Suprapubic skin (tissue), 4 donors: ENCODE data around the gene NFYB. TPM values are rescaled to one million over a fixed set of nuclear protein-coding genes. Genes with fewer than 3 reads are reported as not detected.
A peak's percentile ranks its signal among the peaks of the same experiment; 100 is the strongest.

ENCODE experiments used
- DNase-seq, 2 donors: peaks; one replicate each; pipeline ENCODE4 v3.0.0-alpha.2; 2019; ENCODE audit warnings: low spot score in 2 of 2
- H3K27ac ChIP-seq: fragments of 200-600 bp; sonication (generic); one replicate; pipeline ENCODE4 v1.5.1; 2019
- H3K27me3 ChIP-seq: fragments of 200-600 bp; sonication (generic); one replicate; pipeline ENCODE4 v1.5.1; 2019
- H3K36me3 ChIP-seq: fragments of 200-600 bp; sonication (generic); one replicate; pipeline ENCODE4 v1.5.1; 2019
- H3K4me1 ChIP-seq: fragments of 200-600 bp; sonication (generic); one replicate; pipeline ENCODE4 v1.5.1; 2019
- H3K4me3 ChIP-seq: fragments of 200-600 bp; sonication (generic); one replicate; pipeline ENCODE4 v1.5.1; 2019; ENCODE audit warnings: mild to moderate bottlenecking
- H3K9me3 ChIP-seq: fragments of 200-600 bp; sonication (generic); one replicate; pipeline ENCODE4 v1.5.1; 2019
- EP300 ChIP-seq: sonication (generic); formaldehyde crosslinking; IDR thresholded peaks from one replicate; pipeline ENCODE4 v1.6.1; 2017; ENCODE audit warnings: antibody characterized with exemption
- POLR2A ChIP-seq, 2 donors: fragments of 450-650 bp; IDR thresholded peaks; one replicate each; pipeline ENCODE4 v1.6.1; 2017; ENCODE audit warnings: antibody characterized with exemption in 2 of 2, mild to moderate bottlenecking in 2 of 2, moderate library complexity in 2 of 2
- POLR2AphosphoS5 ChIP-seq, 3 donors: sonication (generic); formaldehyde crosslinking; IDR thresholded peaks; one replicate each; pipeline ENCODE4 v1.6.1; 2017; ENCODE audit warnings: antibody characterized with exemption in 3 of 3
- WGBS: methylation state at CpG from one replicate; pipeline ENCODE4 v1.1.5; 2018; 5-methylcytosine and 5-hydroxymethylcytosine counted together
- total RNA-seq, 4 donors: library from RNA; depleted of rRNA; stranded (reverse); fragments of >200 nt; gene quantifications; one replicate each; pipeline ENCODE4 v1.1.0, GENCODE V29; 2016
- TF ChIP-seq, protein P1 (sequence below), 2 donors: fragments of 200-600 bp in 1 of 2; fragments of 450-650 bp in 1 of 2; sonication (generic) in 1 of 2; IDR thresholded peaks; one replicate each; pipeline ENCODE4 v1.5.1; 2016 to 2019; ENCODE audit warnings: antibody characterized with exemption in 2 of 2, mild to moderate bottlenecking in 1 of 2, moderate library complexity in 1 of 2

Gene NFYB
- total RNA-seq, 4 donors from 2014 or later = 13.7 to 27.4 (median 20.8) TPM

DNA sequence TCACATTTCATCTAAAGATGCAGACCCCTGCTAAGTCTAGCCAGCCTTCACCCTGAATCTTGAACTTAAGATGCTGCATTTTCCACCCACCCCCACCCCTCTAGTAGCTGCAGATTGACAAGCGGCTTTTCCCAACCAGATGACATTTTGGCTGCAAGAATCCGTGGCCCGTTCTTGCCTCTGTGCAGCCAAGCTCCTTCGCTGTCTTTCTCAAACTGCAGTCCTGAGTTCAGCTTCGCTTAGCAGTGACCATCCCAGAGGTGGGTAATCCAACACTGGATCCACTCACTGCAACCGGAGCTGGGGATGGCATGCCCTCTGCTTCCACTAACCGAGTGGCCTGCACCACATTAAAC, 765 bp upstream of the NFYB start:
- peaks cover 3% of the 10 kb centered on the region for H3K36me3 ChIP-seq
- 60% methylated on average over 7 of the region's 7 CpGs for WGBS
- no peak for TF ChIP-seq POLR2A (IDR thresholded peaks at IDR 0.05)
- TF ChIP-seq POLR2AphosphoS5 (IDR thresholded peaks at IDR 0.05) = no peak
- no peak for TF ChIP-seq EP300
- TF ChIP-seq, protein P1, sequence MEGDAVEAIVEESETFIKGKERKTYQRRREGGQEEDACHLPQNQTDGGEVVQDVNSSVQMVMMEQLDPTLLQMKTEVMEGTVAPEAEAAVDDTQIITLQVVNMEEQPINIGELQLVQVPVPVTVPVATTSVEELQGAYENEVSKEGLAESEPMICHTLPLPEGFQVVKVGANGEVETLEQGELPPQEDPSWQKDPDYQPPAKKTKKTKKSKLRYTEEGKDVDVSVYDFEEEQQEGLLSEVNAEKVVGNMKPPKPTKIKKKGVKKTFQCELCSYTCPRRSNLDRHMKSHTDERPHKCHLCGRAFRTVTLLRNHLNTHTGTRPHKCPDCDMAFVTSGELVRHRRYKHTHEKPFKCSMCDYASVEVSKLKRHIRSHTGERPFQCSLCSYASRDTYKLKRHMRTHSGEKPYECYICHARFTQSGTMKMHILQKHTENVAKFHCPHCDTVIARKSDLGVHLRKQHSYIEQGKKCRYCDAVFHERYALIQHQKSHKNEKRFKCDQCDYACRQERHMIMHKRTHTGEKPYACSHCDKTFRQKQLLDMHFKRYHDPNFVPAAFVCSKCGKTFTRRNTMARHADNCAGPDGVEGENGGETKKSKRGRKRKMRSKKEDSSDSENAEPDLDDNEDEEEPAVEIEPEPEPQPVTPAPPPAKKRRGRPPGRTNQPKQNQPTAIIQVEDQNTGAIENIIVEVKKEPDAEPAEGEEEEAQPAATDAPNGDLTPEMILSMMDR (IDR thresholded peaks at IDR 0.05) = no peak
- H3K27ac ChIP-seq = peak overlapping the region; percentile 85
- H3K9me3 ChIP-seq = no peaks in the 10 kb centered on the region
- peaks cover 31% of the 10 kb centered on the region for H3K4me1 ChIP-seq
- H3K27me3 ChIP-seq = no peaks in the 10 kb centered on the region
- H3K4me3 ChIP-seq = peak overlapping the region; percentile 82
- peak in 1 of 2 donors; percentile 63 for DNase-seq

GRCh38 chr12:104137001-104137901, 759 bp downstream of the NFYB start:
- Histone ChIP-seq H3K27me3 (no peaks in the 10 kb centered on the region), H3K9me3 (no peaks in the 10 kb centered on the region), H3K27ac (peak overlapping the region; percentile 95), H3K4me3 (peak overlapping the region; percentile 82), H3K4me1 (peaks cover 31% of the 10 kb centered on the region), H3K36me3 (peaks cover 14% of the 10 kb centered on the region)
- TF ChIP-seq POLR2A (IDR thresholded peaks at IDR 0.05) = no peak
- no peak for TF ChIP-seq POLR2AphosphoS5 (IDR thresholded peaks at IDR 0.05)
- TF ChIP-seq, protein P1 (IDR thresholded peaks at IDR 0.05) = no peak
- no peak for TF ChIP-seq EP300
- DNase-seq = peak; percentile 74 to 80
- under 1% methylated on average over 16 of the region's 78 CpGs for WGBS

GRCh38 chr12:104136577-104136976, 1.4 kb downstream of the NFYB start:
- peaks cover 31% of the 10 kb centered on the region for H3K4me1 ChIP-seq
- H3K27me3 ChIP-seq = no peaks in the 10 kb centered on the region
- no peaks in the 10 kb centered on the region for H3K9me3 ChIP-seq
- peak overlapping the region; percentile 82 for H3K4me3 ChIP-seq
- peaks cover 21% of the 10 kb centered on the region for H3K36me3 ChIP-seq
- H3K27ac ChIP-seq = no peak overlapping the region
- no peak for TF ChIP-seq EP300
- no peak for TF ChIP-seq POLR2A (IDR thresholded peaks at IDR 0.05)
- TF ChIP-seq, protein P1 (IDR thresholded peaks at IDR 0.05) = no peak
- TF ChIP-seq POLR2AphosphoS5 (IDR thresholded peaks at IDR 0.05) = no peak
- DNase-seq = no peak

DNA sequence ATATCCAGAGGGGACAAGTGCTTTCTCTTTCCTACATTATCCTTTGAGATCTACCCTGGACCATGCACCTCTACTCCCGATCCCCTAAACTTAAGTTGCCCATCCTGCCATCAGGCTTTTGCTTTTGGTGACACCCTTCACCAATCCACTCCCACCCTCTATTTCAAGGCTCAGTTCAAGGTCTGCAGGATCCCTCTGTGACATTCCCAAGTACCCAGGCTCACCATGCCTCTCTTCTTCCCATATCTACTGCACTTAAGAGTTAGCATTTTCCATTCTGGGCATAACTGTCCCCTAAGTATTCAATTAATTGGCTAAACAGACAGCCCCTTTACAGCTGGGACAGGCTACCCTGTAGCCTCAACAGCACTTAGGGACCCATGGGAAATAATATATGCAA, 3.1 kb downstream of the NFYB start:
- H3K4me1 ChIP-seq = peaks cover 31% of the 10 kb centered on the region

DNA sequence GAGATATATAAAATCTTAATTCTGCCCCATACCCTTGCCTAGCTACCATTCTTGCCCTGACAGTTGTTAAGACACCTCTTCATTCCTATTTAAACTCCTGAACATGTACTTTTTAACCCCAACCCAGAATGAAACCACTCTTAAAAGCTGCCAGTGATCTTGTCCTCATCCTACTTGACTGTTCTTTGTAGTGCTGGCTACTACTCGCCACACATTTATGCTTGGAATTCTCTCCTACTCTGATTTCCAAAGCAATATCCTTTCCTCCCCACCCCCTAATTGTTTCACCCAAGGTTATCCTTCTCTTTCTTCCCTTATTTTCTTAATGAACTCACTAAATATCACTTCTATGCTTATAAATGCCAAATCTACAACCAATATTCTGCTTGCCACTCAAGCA, 4.1 kb downstream of the NFYB start:
- no peak for DNase-seq
- peaks cover 40% of the 10 kb centered on the region for H3K36me3 ChIP-seq
- H3K27ac ChIP-seq = no peak overlapping the region
- peaks cover 30% of the 10 kb centered on the region for H3K4me1 ChIP-seq
- WGBS = 94% methylated on average over 1 of the region's 1 CpG
- TF ChIP-seq POLR2A (IDR thresholded peaks at IDR 0.05) (no peak), POLR2AphosphoS5 (IDR thresholded peaks at IDR 0.05) (no peak), EP300 (no peak)
- H3K9me3 ChIP-seq = no peaks in the 10 kb centered on the region
- no peak overlapping the region for H3K4me3 ChIP-seq
- no peaks in the 10 kb centered on the region for H3K27me3 ChIP-seq

More for the DNA sequence above, 3.1 kb downstream of the NFYB start:
- no peaks in the 10 kb centered on the region for H3K27me3 ChIP-seq
- 100% methylated on average over 1 of the region's 1 CpG for WGBS
- no peak overlapping the region for H3K27ac ChIP-seq
- TF ChIP-seq EP300 (no peak), POLR2AphosphoS5 (IDR thresholded peaks at IDR 0.05) (no peak), POLR2A (IDR thresholded peaks at IDR 0.05) (no peak)
- TF ChIP-seq, protein P1 (IDR thresholded peaks at IDR 0.05) = no peak
- no peak for DNase-seq
- H3K36me3 ChIP-seq = peaks cover 31% of the 10 kb centered on the region
- no peak overlapping the region for H3K4me3 ChIP-seq
- H3K9me3 ChIP-seq = no peaks in the 10 kb centered on the region
